HepG2 (cell line): Measurements from ENCODE around the gene WWC1. TPM values are rescaled to one million over a fixed set of nuclear protein-coding genes. Genes with fewer than 3 reads are reported as not detected.

ENCODE experiments used
- ATF7-NPFF ChIP-seq: sonication (generic); formaldehyde crosslinking; IDR thresholded peaks from 2 replicates; pipeline ENCODE4 v1.8.1; 2023; ENCODE audit warnings: mild to moderate bottlenecking, low read depth, missing genetic modification reagents, moderate library complexity
- ATM ChIP-seq: fragments of 450-650 bp; IDR thresholded peaks from 2 replicates; pipeline ENCODE4 v1.7.1; 2017; ENCODE audit warnings: mild to moderate bottlenecking, borderline replicate concordance
- BHLHE40 ChIP-seq: IDR thresholded peaks from 2 replicates; pipeline ENCODE4 v1.6.1; 2011; ENCODE audit warnings: low read length, improper control_type of control experiment
- CEBPB ChIP-seq: IDR thresholded peaks from 2 replicates; pipeline ENCODE4 v1.6.1; 2011; ENCODE audit warnings: low read depth, low read length, improper control_type of control experiment, borderline replicate concordance
- CEBPG ChIP-seq: IDR thresholded peaks from 2 replicates; pipeline ENCODE4 v1.6.1; 2016
- FOXM1 ChIP-seq: sonication (generic); formaldehyde crosslinking; IDR thresholded peaks from 2 replicates; pipeline ENCODE4 v1.5.0; 2020; ENCODE audit warnings: missing genetic modification reagents
- HNRNPK ChIP-seq: fragments of 200-400 bp; formaldehyde crosslinking; IDR thresholded peaks from 2 replicates; pipeline ENCODE4 v1.6.1; 2018; ENCODE audit warnings: low read length, low read depth, moderate library complexity, mild to moderate bottlenecking; ENCODE audit not compliant: poor library complexity, severe bottlenecking
- HOXA5 ChIP-seq: sonication (generic); formaldehyde crosslinking; IDR thresholded peaks from 2 replicates; pipeline ENCODE4 v1.4.0; 2020; ENCODE audit warnings: missing genetic modification reagents
- IRF2 ChIP-seq: IDR thresholded peaks from 2 replicates; pipeline ENCODE4 v1.6.1; 2018; ENCODE audit warnings: missing genetic modification reagents, missing compliant biosample characterization
- IRF9 ChIP-seq: sonication (generic); formaldehyde crosslinking; IDR thresholded peaks from 2 replicates; pipeline ENCODE4 v1.8.0; 2022; ENCODE audit warnings: missing genetic modification reagents, mild to moderate bottlenecking, borderline replicate concordance
- ISL2 ChIP-seq: sonication (generic); formaldehyde crosslinking; IDR thresholded peaks from 2 replicates; pipeline ENCODE4 v1.5.0; 2020; ENCODE audit warnings: missing genetic modification reagents
- MIER3 ChIP-seq: IDR thresholded peaks from 2 replicates; pipeline ENCODE4 v1.6.1; 2016; ENCODE audit warnings: missing compliant biosample characterization, borderline replicate concordance
- MZF1 ChIP-seq: sonication (generic); formaldehyde crosslinking; IDR thresholded peaks from 2 replicates; pipeline ENCODE4 v1.8.1; 2023; ENCODE audit warnings: mild to moderate bottlenecking, missing genetic modification reagents, borderline replicate concordance
- NFE2 ChIP-seq: sonication (generic); formaldehyde crosslinking; IDR thresholded peaks from 2 replicates; pipeline ENCODE4 v1.4.0; 2020; ENCODE audit warnings: missing genetic modification reagents
- NPAS2 ChIP-seq: sonication (generic); formaldehyde crosslinking; IDR thresholded peaks from 2 replicates; pipeline ENCODE4 v1.8.0; 2022; ENCODE audit warnings: mild to moderate bottlenecking, missing genetic modification reagents, borderline replicate concordance
- POGZ ChIP-seq: sonication (generic); formaldehyde crosslinking; IDR thresholded peaks from 2 replicates; pipeline ENCODE4 v1.4.0; 2020; ENCODE audit warnings: mild to moderate bottlenecking, missing genetic modification reagents
- REPIN1 ChIP-seq: sonication (generic); formaldehyde crosslinking; IDR thresholded peaks from 2 replicates; pipeline ENCODE4 v1.8.0; 2022; ENCODE audit warnings: missing genetic modification reagents, low read depth, mild to moderate bottlenecking, borderline replicate concordance
- RERE ChIP-seq: IDR thresholded peaks from 2 replicates; pipeline ENCODE4 v1.6.1; 2016; ENCODE audit warnings: low read depth, missing genetic modification reagents, missing compliant biosample characterization
- SALL1 ChIP-seq: sonication (generic); formaldehyde crosslinking; IDR thresholded peaks from 2 replicates; pipeline ENCODE4 v1.8.0; 2022; ENCODE audit warnings: mild to moderate bottlenecking, missing genetic modification reagents
- SOX13 ChIP-seq, 3 experiments: fragments of 450-650 bp in 1 of 3; sonication (generic) in 1 of 3; formaldehyde crosslinking in 1 of 3; IDR thresholded peaks in 2 of 3; conservative IDR thresholded peaks in 1 of 3; 2 replicates each; pipeline versions ENCODE4 v1.5.0 to v1.6.1; 2016 to 2020; ENCODE audit warnings: antibody characterized with exemption in 1 of 3, mild to moderate bottlenecking in 1 of 3, missing compliant biosample characterization in 1 of 3, missing genetic modification reagents in 1 of 3, moderate library complexity in 1 of 3
- TEAD3 ChIP-seq: optimal IDR thresholded peaks from 2 replicates; pipeline ENCODE3; 2016; ENCODE audit warnings: borderline replicate concordance
- YEATS4 ChIP-seq: sonication (generic); formaldehyde crosslinking; IDR thresholded peaks from 2 replicates; pipeline ENCODE4 v1.4.0; 2020; ENCODE audit warnings: missing genetic modification reagents, borderline replicate concordance
- ZNF317 ChIP-seq: sonication (generic); formaldehyde crosslinking; IDR thresholded peaks from 2 replicates; pipeline ENCODE4 v1.5.0; 2020; ENCODE audit warnings: mild to moderate bottlenecking, missing genetic modification reagents
- ZNF615 ChIP-seq: sonication (generic); formaldehyde crosslinking; IDR thresholded peaks from 2 replicates; pipeline ENCODE4 v1.5.0; 2020; ENCODE audit warnings: mild to moderate bottlenecking, missing genetic modification reagents, borderline replicate concordance
- ZNF746 ChIP-seq: sonication (generic); formaldehyde crosslinking; IDR thresholded peaks from 2 replicates; pipeline ENCODE4 v1.8.0; 2022; ENCODE audit warnings: mild to moderate bottlenecking, missing genetic modification reagents
- polyA plus RNA-seq, 8 experiments: library from polyadenylated mRNA; depleted of rRNA in 3 of 8; stranded (reverse) in 7 of 8; unstranded in 1 of 8; fragments of >200 nt; fragmentation: Illumina TruSeq in 4 of 8; extraction: Trizol in 4 of 8; gene quantifications; 2 replicates each; pipeline versions ENCODE4 v1.2.1 to v1.2.3, GENCODE V29; 2011 to 2016; ENCODE audit warnings: low read depth in 4 of 8, missing spikeins in 1 of 8, mixed read lengths in 1 of 8; ENCODE audit not compliant: insufficient read depth in 1 of 8
- total RNA-seq, 5 experiments: library from RNA; depleted of rRNA; stranded (reverse); fragments of >200 nt; fragmentation: Illumina TruSeq; extraction: Trizol; gene quantifications; 2 replicates each; pipeline ENCODE4 v1.2.3, GENCODE V29; 2016; ENCODE audit warnings: low read depth in 1 of 5

Gene WWC1
- total and polyA plus RNA-seq, 2 of the 13 experiments (the other 11 are each of a cell fraction or from before 2014, with no cell fraction given), result 8.3 to 17.9 TPM

GRCh38 chr5:168364750-168365550, 73.5 kb downstream of the WWC1 start (continued):
- no peak for TF ChIP-seq ZNF615 (CRISPR knock-in tag)
- no peak for TF ChIP-seq ATM
- no peak for TF ChIP-seq ZNF317
- peak; percentile 83 for TF ChIP-seq TEAD3 (CRISPR knock-in tag)
- TF ChIP-seq ZNF746 (CRISPR knock-in tag), result 0 out of 2 replicates have a peak, but pooled peaks have one; percentile 52
- TF ChIP-seq HOXA5 (CRISPR knock-in tag), result 0 out of 2 replicates have a peak, but pooled peaks have one; percentile 53
- TF ChIP-seq CEBPG (CRISPR knock-in tag), result peak; percentile 93
- no peak for TF ChIP-seq YEATS4 (CRISPR knock-in tag)
- no peak for TF ChIP-seq HNRNPK
- TF ChIP-seq POGZ, result 0 out of 2 replicates have a peak, but pooled peaks have one; percentile 12
- no peak for TF ChIP-seq ATF7-NPFF (CRISPR knock-in tag)
- peak; percentile 92 for TF ChIP-seq CEBPB
- TF ChIP-seq SOX13 (IDR thresholded peaks at IDR 0.05), result no peak
- peak in 1 of 2 experiments; percentile 51; a peak in 2 of 4 replicates for TF ChIP-seq SOX13 (CRISPR knock-in tag; conservative IDR thresholded peaks at IDR 0.05 in 1 of 2, IDR thresholded peaks at IDR 0.05 in 1 of 2)
- TF ChIP-seq BHLHE40, result no peak
- no peak for TF ChIP-seq IRF2 (CRISPR knock-in tag)
- no peak for TF ChIP-seq NPAS2
- TF ChIP-seq ISL2 (CRISPR knock-in tag), result 0 out of 2 replicates have a peak, but pooled peaks have one; percentile 21
- no peak for TF ChIP-seq MZF1 (CRISPR knock-in tag)
- TF ChIP-seq NFE2 (CRISPR knock-in tag), result no peak
- no peak for TF ChIP-seq SALL1 (CRISPR knock-in tag)
- no peak for TF ChIP-seq RERE (CRISPR knock-in tag)
- TF ChIP-seq REPIN1, result no peak
- TF ChIP-seq IRF9 (CRISPR knock-in tag), result no peak
- no peak for TF ChIP-seq MIER3 (CRISPR knock-in tag)
- TF ChIP-seq FOXM1, result no peak
